Upper lobe of left lung (tissue), 4 donors: Measurements from ENCODE around the gene CENPO.

Source experiments
- CTCF ChIP-seq, 6 experiments: fragments of 450-650 bp in 4 of 6; fragments of 200-600 bp in 2 of 6; sonication (generic) in 2 of 6; IDR thresholded peaks; one replicate each; pipeline ENCODE4 v1.5.1; 2016 to 2019; ENCODE audit warnings: antibody characterized with exemption in 6 of 6
- EP300 ChIP-seq, 4 donors: sonication (generic); formaldehyde crosslinking; IDR thresholded peaks; one replicate each; pipeline ENCODE4 v1.5.1; 2017; ENCODE audit warnings: antibody characterized with exemption in 4 of 4, control low read depth in 2 of 4
- POLR2A ChIP-seq, 4 donors: fragments of 450-650 bp; IDR thresholded peaks; one replicate each; pipeline ENCODE4 v1.5.1; 2016 to 2017; ENCODE audit warnings: antibody characterized with exemption in 4 of 4, mild to moderate bottlenecking in 2 of 4
- POLR2AphosphoS5 ChIP-seq, 2 donors: sonication (generic); formaldehyde crosslinking; IDR thresholded peaks; one replicate each; pipeline ENCODE4 v1.5.1; 2017; ENCODE audit warnings: antibody characterized with exemption in 2 of 2

GRCh38 chr2:24819442-24820174 lies 26.4 kb downstream of the CENPO start:
- TF ChIP-seq CTCF (IDR thresholded peaks at IDR 0.05) (no peak), POLR2AphosphoS5 (IDR thresholded peaks at IDR 0.05) (no peak), POLR2A (IDR thresholded peaks at IDR 0.05) (no peak), EP300 (IDR thresholded peaks at IDR 0.05) (no peak)
